Caco-2 (cell line): Measurements from ENCODE around the gene CYB561D2. TPM values are rescaled to one million over a fixed set of nuclear protein-coding genes. Genes with fewer than 3 reads are reported as not detected.

Source experiments
- BruUV-seq: library from RNA; stranded (reverse); fragments of 400-500 nt; replicated peaks from 2 replicates; lab custom pipeline; 2021; lab: Mats Ljungman, UMichigan
- CTCF ChIA-PET: fragments of 300-600 bp; sonication (Branson Sonifier 250); formaldehyde crosslinking; loops from one replicate; lab custom pipeline; 2022; ENCODE audit warnings: antibody characterized with exemption; lab: Charles Lee
- POLR2A ChIA-PET: fragments of 300-600 bp; sonication (Branson Sonifier 250); formaldehyde crosslinking; loops from one replicate; lab custom pipeline; 2022; ENCODE audit warnings: antibody characterized with exemption; lab: Charles Lee
- DNase-seq, 2 experiments: peaks; one replicate each; pipeline versions ENCODE4 v3.0.0 to v3.0.0-alpha.2; 2020 to 2022
- H3K27me3 ChIP-seq: replicated peaks from 2 replicates; pipeline ENCODE4 v1.6.0; 2011; ENCODE audit warnings: low read length; ENCODE audit not compliant: control insufficient read depth, insufficient read depth
- H3K36me3 ChIP-seq: 2 replicates; pipeline ENCODE4 v1.5.1; 2011; ENCODE audit warnings: low read length; ENCODE audit not compliant: control insufficient read depth, insufficient read depth
- H3K4me1 ChIP-seq: fragments of 250-450 bp; sonication (Bioruptor Pico); 2 replicates; pipeline ENCODE4 v1.5.1; 2020; ENCODE audit warnings: mild to moderate bottlenecking
- H3K4me3 ChIP-seq: 2 replicates; pipeline ENCODE4 v1.5.1; 2011; ENCODE audit warnings: low read depth, mild to moderate bottlenecking, control low read depth, low read length
- H3K9me3 ChIP-seq: fragments of 250-450 bp; sonication (Bioruptor Pico); 2 replicates; pipeline ENCODE4 v1.5.1; 2020; ENCODE audit warnings: mild to moderate bottlenecking, moderate library complexity
- H3K27ac Mint-ChIP-seq: one replicate; pipeline ENCODE4 v1.8.0; 2022; ENCODE audit warnings: mixed read lengths; ENCODE audit not compliant: unreplicated experiment
- H3K27me3 Mint-ChIP-seq: one replicate; pipeline ENCODE4 v1.8.0; 2022; ENCODE audit warnings: mixed read lengths; ENCODE audit not compliant: insufficient read depth, unreplicated experiment
- H3K36me3 Mint-ChIP-seq: one replicate; pipeline ENCODE4 v1.8.0; 2022; ENCODE audit warnings: mild to moderate bottlenecking, mixed read lengths; ENCODE audit not compliant: insufficient read depth, unreplicated experiment
- H3K4me1 Mint-ChIP-seq: one replicate; pipeline ENCODE4 v1.8.0; 2022; ENCODE audit warnings: low read depth, mixed read lengths; ENCODE audit not compliant: unreplicated experiment
- H3K4me3 Mint-ChIP-seq: one replicate; pipeline ENCODE4 v1.8.0; 2022; ENCODE audit warnings: mild to moderate bottlenecking, moderate library complexity, mixed read lengths; ENCODE audit not compliant: unreplicated experiment
- H3K9me3 Mint-ChIP-seq: one replicate; pipeline ENCODE4 v1.8.0; 2022; ENCODE audit warnings: mixed read lengths; ENCODE audit not compliant: unreplicated experiment
- intact Hi-C: fragments of 100-400 bp; cut with micrococcal nuclease; formaldehyde crosslinking; loops from one replicate; pipeline ENCODE4 v1.10.0; 2022; ENCODE audit not compliant: unreplicated experiment
- total RNA-seq: library from RNA; stranded (reverse); gene quantifications from 2 replicates; pipeline ENCODE4 v1.2.3, GENCODE V29; 2022
- TF ChIP-seq, protein P1 (sequence below), 2 experiments: fragments of 200-600 bp in 1 of 2; IDR thresholded peaks; 1 replicate in 1 of 2; 2 replicates in 1 of 2; pipeline versions ENCODE4 v1.5.1 to v1.8.0; 2011 to 2022; ENCODE audit warnings: antibody characterized with exemption in 1 of 2, control low read depth in 1 of 2, inconsistent platforms in 1 of 2, low read depth in 1 of 2, low read length in 1 of 2, mild to moderate bottlenecking in 1 of 2, moderate library complexity in 1 of 2; ENCODE audit not compliant: insufficient read depth in 1 of 2, severe bottlenecking in 1 of 2, unreplicated experiment in 1 of 2

CYB561D2 gene
- total RNA-seq, 1 experiment from 2014 or later = 21.2 TPM

GRCh38 chr3:50372349-50372748 is 21.7 kb downstream of the CYB561D2 start:
- intact Hi-C loops = no loop called here
- H3K9me3 ChIP-seq = no peaks in the 10 kb centered on the region
- H3K36me3 ChIP-seq = no peaks in the 10 kb centered on the region
- no peaks in the 10 kb centered on the region for H3K9me3 Mint-ChIP-seq
- ChIA-PET CTCF (no interaction called here), POLR2A (no interaction called here)
- TF ChIP-seq, protein P1, sequence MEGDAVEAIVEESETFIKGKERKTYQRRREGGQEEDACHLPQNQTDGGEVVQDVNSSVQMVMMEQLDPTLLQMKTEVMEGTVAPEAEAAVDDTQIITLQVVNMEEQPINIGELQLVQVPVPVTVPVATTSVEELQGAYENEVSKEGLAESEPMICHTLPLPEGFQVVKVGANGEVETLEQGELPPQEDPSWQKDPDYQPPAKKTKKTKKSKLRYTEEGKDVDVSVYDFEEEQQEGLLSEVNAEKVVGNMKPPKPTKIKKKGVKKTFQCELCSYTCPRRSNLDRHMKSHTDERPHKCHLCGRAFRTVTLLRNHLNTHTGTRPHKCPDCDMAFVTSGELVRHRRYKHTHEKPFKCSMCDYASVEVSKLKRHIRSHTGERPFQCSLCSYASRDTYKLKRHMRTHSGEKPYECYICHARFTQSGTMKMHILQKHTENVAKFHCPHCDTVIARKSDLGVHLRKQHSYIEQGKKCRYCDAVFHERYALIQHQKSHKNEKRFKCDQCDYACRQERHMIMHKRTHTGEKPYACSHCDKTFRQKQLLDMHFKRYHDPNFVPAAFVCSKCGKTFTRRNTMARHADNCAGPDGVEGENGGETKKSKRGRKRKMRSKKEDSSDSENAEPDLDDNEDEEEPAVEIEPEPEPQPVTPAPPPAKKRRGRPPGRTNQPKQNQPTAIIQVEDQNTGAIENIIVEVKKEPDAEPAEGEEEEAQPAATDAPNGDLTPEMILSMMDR (IDR thresholded peaks at IDR 0.05; ENCODE audit: insufficient read depth in 1 of 2, low read depth in 1 of 2, low read length in 1 of 2, severe bottlenecking in 1 of 2, unreplicated experiment in 1 of 2) = no peak
- no peaks in the 10 kb centered on the region for H3K4me1 ChIP-seq
- no peaks in the 10 kb centered on the region for H3K27me3 ChIP-seq
- H3K4me1 Mint-ChIP-seq = no peaks in the 10 kb centered on the region
- no peak overlapping the region for H3K4me3 ChIP-seq
- no peak overlapping the region for H3K4me3 Mint-ChIP-seq
- H3K27ac Mint-ChIP-seq = no peak overlapping the region
- peaks cover 13% of the 10 kb centered on the region for H3K27me3 Mint-ChIP-seq
- no peaks in the 10 kb centered on the region for H3K36me3 Mint-ChIP-seq
- BruUV-seq = no TSS peak
- DNase-seq = no peak

GRCh38 chr3:50373146-50374051 is 22.7 kb downstream of the CYB561D2 start:
- peaks cover 13% of the 10 kb centered on the region for H3K27me3 Mint-ChIP-seq

More at GRCh38 chr3:50373146-50374051, 22.7 kb downstream of the CYB561D2 start:
- intact Hi-C loops = no loop called here
- H3K4me1 Mint-ChIP-seq = no peaks in the 10 kb centered on the region
- Histone ChIP-seq H3K36me3 (no peaks in the 10 kb centered on the region), H3K9me3 (no peaks in the 10 kb centered on the region), H3K4me3 (no peak overlapping the region), H3K4me1 (no peaks in the 10 kb centered on the region), H3K27me3 (no peaks in the 10 kb centered on the region)
- BruUV-seq = no TSS peak
- no peak for DNase-seq
- H3K36me3 Mint-ChIP-seq = no peaks in the 10 kb centered on the region
- no peak overlapping the region for H3K4me3 Mint-ChIP-seq
- H3K9me3 Mint-ChIP-seq = no peaks in the 10 kb centered on the region
- ChIA-PET POLR2A (no interaction called here), CTCF (interaction anchor here (0.6 kb wide), 1 partner anchor 953 kb away, joined by 4 read pairs; no protein-coding TSS in a partner anchor)
- TF ChIP-seq, protein P1 (IDR thresholded peaks at IDR 0.05; ENCODE audit: insufficient read depth in 1 of 2, low read depth in 1 of 2, low read length in 1 of 2, severe bottlenecking in 1 of 2, unreplicated experiment in 1 of 2) = no peak
- H3K27ac Mint-ChIP-seq = no peak overlapping the region
